22Rv1 (cell line): ENCODE results near the gene TSPAN4.

ENCODE experiments used
- ZFX ChIP-seq: fragments of 450-650 bp; IDR thresholded peaks from 2 replicates; pipeline ENCODE4 v1.6.1; 2017; ENCODE audit warnings: antibody characterized with exemption, borderline replicate concordance
- TF ChIP-seq, protein P1 (sequence below): fragments of 450-650 bp; IDR thresholded peaks from 2 replicates; pipeline ENCODE4 v1.5.1; 2017; ENCODE audit warnings: mild to moderate bottlenecking

DNA sequence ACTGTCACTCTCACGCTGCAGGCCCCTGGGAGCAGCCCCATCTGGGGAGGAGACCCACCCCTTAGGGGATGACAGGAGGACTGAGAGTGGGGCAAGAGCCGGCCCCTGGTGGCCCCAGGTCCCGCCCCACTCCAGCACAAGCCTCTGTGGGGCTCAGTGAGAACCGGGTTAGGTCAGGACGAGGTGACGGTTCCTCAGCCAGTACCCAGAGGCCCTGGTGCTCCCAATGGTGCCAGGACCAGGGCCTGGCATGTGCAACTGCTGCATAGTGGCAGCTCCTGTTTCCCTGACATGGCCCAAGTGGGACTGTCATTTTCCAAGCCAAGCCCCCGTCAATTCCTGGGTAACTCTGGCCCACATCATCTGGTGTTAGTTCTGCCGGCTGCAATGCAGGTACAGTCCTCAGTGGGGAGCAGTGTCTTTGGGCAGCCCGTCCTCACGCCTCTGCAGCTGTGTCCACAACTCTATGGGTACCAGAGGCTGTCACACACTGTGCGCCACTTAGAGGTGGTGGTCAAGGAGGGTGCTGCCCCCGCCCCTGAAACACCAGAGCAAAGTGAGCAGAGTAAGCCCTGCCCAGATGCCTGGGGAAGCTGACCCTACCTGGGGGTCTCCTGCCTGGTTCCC, 52.0 kb downstream of the TSPAN4 start:
- TF ChIP-seq, protein P1, sequence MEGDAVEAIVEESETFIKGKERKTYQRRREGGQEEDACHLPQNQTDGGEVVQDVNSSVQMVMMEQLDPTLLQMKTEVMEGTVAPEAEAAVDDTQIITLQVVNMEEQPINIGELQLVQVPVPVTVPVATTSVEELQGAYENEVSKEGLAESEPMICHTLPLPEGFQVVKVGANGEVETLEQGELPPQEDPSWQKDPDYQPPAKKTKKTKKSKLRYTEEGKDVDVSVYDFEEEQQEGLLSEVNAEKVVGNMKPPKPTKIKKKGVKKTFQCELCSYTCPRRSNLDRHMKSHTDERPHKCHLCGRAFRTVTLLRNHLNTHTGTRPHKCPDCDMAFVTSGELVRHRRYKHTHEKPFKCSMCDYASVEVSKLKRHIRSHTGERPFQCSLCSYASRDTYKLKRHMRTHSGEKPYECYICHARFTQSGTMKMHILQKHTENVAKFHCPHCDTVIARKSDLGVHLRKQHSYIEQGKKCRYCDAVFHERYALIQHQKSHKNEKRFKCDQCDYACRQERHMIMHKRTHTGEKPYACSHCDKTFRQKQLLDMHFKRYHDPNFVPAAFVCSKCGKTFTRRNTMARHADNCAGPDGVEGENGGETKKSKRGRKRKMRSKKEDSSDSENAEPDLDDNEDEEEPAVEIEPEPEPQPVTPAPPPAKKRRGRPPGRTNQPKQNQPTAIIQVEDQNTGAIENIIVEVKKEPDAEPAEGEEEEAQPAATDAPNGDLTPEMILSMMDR, result no peak
- no peak for TF ChIP-seq ZFX
